HG03575 (cell line): ENCODE data around the gene NCAPG2.

ENCODE experiments used
- ATAC-seq: cut with Tn5 transposase; IDR thresholded peaks from one replicate; pipeline ENCODE4 v1.9.1; 2021; ENCODE audit not compliant: unreplicated experiment, insufficient number of reproducible peaks, low FRiP score; ENCODE audit errors: extremely low read depth

The NCAPG2 gene

DNA sequence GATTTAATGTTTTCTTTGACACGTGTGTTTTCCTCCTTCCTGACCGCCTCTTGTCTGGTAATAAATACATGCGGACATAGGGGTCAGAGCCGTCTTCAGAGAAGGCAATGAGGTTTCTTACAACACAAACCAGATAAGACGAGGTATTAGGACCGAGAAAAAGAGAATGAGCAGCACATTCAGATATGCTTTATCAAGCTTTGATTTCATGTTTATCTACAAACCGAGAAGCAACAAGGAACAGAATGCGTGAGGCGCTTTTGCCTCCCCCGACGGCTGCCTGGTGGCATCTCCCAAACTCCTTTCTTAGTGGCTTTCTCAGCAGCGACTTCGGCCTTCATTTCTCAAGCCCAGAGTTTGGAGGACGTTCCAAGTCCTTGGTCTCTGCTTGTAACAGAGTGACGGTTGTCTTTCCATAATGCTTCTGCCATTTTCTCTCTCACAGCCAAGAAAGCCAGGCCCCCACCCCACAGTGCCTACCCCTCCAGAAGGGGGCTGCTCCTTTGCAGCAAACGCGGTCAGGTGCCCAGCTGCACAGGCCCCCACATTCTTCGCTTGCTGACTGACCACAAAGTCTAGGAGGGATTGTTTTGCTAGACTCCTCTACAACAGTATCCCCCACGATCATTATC, 32.6 kb upstream of the NCAPG2 start:
- no peak for ATAC-seq

DNA sequence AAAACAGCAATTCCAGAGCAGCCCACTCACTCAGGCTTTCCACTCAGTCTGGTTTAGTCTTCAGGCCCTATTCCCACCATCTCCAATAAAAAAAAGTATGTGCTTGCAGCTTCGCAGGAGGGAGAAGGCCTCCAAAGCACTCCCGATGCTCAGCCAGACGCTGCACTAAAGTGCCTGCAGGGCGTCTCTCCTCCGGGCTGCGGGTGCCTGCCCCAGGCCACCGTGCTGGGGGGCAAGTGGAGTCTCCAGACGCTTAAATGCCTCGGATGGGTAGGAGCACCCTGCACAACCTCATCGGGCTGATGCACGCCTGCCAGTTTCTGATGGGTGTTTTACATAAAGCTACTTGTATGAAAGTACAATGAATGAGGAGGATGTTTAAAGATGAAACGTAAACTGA, 31.3 kb upstream of the NCAPG2 start:
- no peak for ATAC-seq

DNA sequence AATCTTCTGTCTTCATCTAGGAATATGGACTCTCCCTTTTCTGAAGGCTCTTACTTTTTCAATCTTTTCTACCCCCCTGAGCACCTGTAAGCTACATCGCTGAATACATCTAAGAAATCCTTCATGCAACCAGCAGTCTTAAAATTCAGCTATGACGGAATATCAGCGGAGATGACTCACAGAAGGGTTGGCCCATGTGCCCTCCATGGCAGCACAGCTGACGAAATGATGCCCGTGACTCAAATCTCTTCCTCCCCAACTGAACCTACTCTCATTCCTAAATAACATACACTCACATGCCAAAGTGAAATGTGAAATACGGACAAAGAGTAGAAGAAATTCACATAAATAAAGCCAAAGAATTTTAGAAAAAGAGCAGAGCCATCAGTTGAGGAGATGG, 30.3 kb upstream of the NCAPG2 start:
- no peak for ATAC-seq

DNA sequence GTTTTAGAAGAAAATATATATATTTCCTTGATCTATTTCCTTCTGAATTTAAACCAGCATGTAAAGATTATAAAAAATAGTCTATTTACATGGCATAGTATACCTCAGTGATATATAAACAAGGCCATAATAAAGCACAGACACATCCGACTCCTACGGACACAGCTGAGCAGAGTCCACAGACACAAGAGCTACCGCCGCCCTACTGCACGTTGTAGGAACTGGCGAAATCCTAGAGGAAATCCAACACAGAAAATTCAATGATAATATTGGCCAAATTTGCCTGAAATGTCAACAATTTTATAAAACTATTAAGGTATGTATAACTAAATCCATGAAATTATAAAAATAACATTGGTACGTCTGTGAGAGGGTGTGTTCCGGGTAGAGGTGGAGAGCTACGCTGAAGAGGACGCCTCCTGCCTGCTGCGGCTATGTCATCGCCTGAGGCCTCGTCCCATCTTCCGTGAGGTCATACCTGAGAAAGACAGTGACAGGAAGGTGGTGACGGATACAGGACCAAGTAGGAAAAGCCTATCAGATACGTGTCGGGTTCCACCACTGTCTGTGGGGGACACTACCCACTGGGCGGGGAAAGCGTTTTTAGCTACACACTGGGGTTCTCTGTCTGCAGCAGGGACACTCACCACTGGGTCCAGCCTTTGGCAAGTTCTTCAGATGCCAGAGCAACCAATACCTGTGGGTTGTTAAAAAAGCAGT, 29.3 kb upstream of the NCAPG2 start:
- no peak for ATAC-seq

DNA sequence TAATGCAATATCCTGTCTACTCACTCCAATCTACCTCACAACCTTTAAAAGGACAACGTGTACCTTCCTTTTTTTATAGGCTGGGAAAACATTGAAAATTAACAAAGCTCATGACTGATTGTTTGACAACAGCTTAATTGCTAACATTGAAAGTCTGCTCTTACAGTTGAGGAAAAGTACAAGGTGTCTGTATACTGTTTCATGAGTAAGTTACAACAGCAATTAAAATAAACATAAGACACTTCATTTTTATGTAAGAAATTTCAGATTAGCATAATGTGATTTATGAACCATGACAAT, 28.6 kb upstream of the NCAPG2 start:
- ATAC-seq, result no peak

DNA sequence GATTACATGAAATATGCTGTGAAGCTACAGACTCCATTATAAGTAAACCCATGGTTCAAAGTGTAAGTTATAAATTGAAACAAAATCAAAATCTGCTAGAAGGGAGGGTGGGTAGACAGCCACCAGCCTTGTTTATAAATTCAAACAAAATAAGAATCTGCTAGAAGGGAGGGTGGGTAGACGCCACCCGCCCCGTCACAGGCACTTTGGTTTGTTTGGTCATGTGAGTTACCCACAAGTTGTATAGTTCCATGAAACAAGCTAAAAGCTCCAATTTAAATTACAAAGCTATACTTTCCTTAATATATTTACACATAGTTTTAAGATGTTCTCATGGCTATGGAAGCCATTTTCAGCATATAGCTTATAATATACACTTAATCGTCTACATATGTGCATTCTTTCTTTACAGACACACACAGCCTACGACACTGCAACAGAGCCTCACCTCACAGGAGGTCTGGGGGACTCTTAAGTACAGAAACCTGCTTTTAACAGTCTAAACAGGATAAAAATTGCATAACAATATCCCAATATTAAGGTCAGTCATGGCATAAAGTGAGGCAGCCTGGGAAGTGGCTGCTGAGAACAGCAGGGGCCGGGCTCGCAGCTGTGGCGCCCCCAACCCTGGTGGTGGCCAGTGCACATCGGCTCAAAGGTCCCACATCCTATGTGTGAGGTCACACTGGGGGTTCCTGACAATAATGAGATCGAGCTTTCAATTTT, 28.1 kb upstream of the NCAPG2 start:
- no peak for ATAC-seq

DNA sequence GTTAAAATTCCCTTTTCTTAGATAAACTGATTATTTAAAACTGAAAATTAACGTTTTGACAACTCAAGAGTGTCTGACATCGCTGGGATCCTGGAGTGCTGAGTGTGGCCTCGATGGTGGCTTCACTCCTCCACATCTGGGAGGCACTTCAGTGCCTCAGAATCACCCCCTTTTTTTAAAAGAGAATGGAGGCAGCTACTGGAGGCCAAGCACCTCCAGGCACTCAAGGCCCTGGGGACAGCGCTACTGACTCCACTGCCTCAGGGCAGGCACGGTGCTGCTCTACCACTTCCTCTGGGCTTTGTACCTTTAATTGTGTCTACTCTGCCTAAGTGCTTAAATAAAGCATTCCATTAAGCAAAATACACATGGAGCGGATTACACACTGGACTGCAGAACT, 27.2 kb upstream of the NCAPG2 start:
- ATAC-seq, result no peak

DNA sequence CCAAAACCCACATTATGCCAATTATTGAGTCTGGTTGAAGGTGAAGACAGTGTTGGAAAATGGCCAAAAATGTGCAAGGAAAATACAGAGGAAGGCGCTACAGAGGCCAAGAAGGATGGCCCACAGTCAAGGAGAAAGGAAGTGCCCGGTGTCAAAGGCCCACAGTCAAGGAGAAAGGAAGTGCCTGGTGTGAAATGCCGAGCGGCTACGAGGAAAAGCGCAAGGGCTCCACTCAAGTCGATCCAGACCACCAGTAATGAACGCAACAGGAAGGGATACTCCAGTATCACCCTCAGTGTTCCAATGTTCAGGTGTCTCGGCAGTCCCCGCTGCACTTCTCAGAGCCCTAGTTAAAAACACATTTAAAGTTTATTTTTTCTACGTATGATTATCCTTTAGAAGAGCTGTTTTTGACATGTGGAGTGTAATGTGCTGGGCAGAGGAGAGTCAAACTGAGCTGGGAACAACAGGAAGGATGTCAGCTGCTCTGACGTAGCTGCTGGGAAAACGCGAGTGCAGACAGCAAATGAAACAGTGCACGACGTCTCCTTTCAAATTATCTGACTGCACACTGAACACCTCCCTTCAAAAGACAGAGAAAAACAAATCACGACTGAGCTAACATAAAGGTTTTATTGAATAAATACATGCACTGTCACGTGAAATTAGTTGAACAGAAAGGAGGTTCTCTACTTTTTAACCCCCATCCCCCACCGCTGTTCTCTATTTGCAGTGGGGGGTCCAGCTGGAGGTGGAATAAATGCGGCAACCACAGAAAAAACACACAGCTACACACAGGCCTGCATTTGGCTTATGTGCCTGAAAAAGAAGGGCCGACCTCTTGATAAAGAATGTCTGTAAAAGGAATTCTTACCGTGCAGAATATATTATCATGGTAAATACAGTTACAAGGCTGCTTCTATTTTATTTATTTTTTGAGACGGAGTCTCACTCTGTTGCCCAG, 26.1 kb upstream of the NCAPG2 start:
- no peak for ATAC-seq

DNA sequence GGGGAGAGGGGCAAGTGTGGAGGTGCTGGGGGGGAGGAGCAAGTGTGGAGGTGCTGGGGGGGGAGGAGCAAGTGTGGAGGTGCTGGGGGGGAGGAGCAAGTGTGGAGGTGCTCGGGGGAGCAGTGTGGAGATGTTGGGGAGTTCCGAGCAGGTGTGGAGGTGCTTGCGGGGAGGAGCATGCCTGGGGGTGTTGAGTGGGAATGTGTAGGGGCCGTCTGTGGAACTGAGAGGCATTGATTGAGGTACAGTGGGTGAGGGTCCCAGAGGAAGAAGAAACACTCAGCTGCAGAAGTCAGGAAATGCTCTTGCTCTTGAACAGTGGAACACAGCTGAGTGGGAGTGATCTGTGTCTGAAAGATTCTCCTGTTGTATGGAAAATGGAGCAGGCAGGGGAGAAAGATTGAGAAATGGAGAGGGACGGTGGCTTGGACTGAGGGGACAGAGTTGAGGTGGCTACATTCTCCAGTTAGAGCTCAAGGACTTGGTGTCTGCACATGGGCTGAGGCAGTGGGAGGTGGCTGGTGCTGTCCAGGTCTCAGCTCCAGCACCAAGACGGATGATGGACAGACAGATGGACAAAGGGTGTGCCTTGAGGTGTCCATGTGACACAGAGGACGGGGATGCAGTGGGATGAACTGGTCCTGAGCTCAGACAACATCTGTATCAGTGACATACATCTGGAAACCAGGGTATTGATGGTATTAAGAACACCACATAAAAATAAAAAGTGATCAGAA, 25.2 kb upstream of the NCAPG2 start:
- no peak for ATAC-seq

DNA sequence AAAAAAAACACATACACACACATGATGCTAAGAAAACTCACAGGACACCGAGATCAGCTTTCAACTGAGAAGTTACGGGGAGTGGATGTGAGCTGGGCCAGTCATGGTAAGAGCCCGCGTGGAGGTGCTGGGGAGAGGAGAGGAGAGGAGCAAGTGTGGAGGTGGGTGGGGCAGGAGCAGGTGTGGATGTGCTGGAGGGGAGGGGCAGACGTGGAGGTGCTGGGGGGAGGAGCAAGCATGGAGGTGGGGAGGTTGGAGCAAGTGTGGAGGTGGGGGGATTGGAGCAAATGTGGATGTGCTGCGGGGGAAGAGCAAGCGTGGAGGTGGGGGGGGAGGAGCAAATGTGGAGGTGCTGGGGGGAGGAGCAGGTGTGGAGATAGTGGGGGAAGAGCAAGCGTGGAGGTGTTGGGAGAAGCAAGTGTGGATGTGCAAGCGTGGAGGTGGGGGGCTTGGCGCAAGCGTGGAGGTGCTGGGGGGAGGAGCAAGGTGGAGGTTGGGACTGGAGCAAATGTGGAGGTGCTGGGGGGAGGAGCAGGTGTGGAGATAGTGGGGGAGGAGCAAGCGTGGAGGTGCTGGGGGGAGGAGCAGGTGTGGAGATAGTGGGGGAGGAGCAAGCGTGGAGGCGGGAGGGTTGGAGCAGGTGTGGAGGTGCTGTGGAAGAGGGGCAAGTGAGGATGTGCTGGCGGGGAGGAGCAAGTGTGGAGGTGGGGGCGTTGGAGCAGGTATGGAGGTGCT, 24.5 kb upstream of the NCAPG2 start:
- ATAC-seq, result no peak

DNA sequence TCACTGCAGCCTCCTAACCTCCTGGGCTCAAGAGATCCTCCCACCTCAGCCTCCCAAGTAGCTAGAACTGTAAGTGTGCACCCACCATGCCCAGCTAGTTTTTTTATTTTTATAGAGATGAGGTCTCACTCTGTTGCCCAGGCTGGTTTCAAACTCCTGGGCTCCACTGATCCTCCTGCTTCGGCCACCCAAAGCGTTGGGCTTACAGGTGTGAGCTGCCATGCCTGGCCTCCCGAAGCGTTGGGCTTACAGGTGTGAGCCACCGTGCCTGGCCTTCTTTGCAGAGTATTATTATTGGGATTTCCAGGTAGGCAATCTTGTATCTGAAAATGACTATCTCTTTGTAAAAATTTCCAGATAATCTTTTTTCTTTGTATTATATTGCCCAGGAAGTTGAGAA, 23.1 kb upstream of the NCAPG2 start:
- no peak for ATAC-seq

DNA sequence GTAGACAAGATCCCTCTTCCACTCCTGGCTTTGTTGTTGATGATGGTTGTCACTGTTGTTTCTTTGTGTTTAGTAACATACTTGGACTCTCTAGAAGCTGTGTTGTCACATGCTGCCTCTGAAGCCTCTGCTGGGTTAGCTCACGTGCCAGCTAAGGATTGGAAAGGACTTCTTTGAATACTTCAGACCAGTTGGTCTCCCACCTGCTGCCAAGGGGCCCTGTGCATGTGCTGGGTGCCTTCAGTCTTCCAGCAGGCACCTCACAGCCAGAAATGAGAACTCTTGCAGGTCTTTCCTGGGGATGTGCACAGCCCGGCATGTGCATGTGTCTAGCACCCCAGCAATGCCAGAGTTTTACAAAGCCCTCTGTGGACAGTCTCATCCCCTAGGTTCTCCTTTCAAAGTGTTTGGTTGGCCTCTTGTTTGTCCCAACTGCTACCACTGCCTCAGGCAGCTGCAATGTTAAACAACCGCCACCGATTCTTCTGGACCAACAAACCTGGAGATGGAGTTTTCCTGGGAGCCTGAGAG, 21.7 kb upstream of the NCAPG2 start:
- ATAC-seq, result no peak

DNA sequence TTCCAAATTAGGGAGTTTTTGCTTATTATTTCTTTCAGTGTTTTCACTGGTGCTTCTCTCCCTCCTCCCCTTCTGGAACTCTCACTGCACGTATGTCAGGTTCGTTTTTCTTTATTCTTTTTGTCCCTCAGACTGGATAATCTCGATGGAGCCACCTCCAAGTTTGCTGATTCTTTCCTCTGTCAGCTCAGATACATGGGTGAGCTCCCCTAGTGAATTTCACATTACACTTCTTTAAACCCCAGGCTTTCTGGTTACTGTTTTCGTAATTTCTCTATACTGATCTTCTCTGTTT, 20.8 kb upstream of the NCAPG2 start:
- no peak for ATAC-seq

DNA sequence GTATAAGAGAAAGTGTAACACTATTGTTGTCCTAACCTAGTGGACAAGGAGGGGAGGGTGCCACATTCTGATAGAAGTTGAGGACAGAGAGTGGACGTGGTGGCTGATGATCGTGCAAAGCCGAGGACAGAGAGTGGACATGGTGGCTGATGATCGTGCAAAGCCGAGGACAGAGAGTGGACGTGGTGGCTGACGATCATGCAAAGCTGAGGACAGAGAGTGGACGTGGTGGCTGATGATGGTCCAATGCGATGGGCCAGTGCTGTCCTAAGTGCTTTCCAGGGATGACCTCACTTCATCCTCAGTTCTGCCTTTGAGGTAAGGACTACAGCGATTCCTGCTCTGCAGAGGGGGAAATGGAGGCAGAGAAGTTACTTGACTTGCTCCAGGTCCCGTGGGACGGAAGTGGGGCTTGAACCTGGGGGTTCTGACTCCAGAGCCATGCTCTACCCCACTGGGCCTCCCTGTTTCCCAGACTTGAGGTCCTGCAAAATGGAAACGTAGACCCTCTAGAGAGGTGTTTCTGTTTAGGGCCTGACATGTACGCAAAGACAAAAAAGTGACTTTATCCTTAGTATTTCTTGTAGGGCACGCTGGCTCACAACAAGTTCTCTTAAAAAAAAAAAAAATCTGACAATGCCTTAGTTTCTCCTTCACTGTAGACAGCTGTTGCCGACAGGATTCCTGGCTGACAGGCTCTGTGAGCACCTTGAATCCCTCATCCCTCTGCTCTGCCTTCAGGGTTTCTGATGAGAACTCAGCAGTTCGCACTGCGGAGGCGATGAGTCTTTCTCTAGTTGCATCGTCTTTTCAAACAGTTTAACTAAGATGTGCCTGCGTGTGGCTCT, 20.3 kb upstream of the NCAPG2 start:
- ATAC-seq, result no peak

DNA sequence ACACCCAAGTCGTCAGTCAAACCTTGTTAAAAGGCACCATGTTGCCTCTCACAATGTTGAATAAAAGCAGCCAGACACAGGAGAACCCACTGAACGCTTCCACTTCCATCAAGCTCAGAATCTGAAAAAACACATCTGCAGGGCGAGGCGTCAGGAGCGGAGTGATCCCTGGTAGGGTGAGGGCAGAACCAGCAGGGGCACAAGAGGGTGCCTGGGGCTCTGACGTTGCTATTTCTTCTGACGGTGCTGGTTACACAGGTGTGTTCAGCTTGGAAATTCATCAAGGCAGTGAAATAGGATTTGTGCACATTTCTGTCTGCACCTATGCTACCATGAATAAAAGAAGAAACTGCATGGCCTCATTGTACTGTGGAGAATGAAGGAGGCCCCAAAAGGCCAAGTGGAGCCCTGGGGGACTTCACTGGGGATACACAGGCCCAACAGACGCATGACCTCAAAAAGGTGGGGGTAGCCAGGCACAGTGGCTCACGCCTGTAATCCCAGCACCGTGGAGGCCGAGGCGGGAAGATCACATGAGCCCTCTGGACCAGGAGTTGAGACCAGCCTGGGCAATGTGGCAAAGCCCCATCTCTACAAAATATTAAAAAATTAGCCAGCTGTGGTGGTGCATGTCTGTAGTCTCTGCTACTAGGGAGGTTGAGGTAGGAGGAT, 19.2 kb upstream of the NCAPG2 start:
- no peak for ATAC-seq

DNA sequence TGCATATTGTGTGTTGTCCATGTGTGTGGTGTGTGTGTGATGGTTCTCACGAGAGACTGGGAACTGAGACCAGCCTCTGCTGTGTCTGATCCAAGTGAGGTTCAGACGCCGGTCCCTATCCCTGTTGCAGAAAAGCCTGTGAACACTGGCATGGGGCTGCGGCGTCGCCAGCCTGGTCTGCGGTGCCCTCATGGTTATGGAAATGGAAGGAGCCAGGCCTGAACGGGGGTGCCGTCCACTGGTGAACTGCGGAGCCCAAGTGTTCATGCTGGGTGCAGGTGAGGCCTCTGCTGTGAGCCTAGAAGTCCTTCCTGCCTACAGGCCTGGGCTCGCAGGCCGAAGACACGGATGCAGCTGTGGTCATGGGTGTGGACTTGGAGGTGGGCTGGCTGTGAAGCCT, 18.7 kb upstream of the NCAPG2 start:
- ATAC-seq, result no peak
